T-cell (primary cell): Measurements from ENCODE around the gene RPS6KA2. TPM values are rescaled to one million over a fixed set of nuclear protein-coding genes. Genes with fewer than 3 reads are reported as not detected.

Experiments used
- ATAC-seq, 4 experiments: fragments of 200-7000 bp in 3 of 4; fragments of 150-1000 bp in 1 of 4; cut with Tn5 transposase; replicated peaks in 1 of 4; 1 replicate in 3 of 4; 2 replicates in 1 of 4; pipeline ENCODE4 v1.10.0; 2021; ENCODE audit warnings: moderate library complexity in 3 of 4, mild to moderate bottlenecking in 2 of 4, moderate number of reproducible peaks in 1 of 4
- CTCF ChIA-PET, 2 donors: fragments of 300-600 bp; sonication (Branson Sonifier 250); formaldehyde crosslinking; loops; one replicate each; lab custom pipeline; 2022; ENCODE audit warnings: antibody characterized with exemption in 2 of 2; lab: Charles Lee
- POLR2A ChIA-PET, 2 donors: fragments of 300-600 bp; sonication (Branson Sonifier 250); formaldehyde crosslinking; loops; one replicate each; lab custom pipeline; 2022; ENCODE audit warnings: antibody characterized with exemption in 2 of 2; lab: Charles Lee
- DNase-seq, 35 experiments: peaks; one replicate each; pipeline versions ENCODE4 v3.0.0 to v3.0.0-alpha.2; 2013 to 2023
- H3K27ac ChIP-seq: one replicate; pipeline ENCODE4 v1.5.1; 2013; ENCODE audit warnings: low read length
- H3K27me3 ChIP-seq, 2 experiments: replicated peaks in 1 of 2; 1 replicate in 1 of 2; 2 replicates in 1 of 2; pipeline versions ENCODE4 v1.6.1 to v1.7.0; 2013; ENCODE audit warnings: low read length in 1 of 2, mixed read lengths in 1 of 2; ENCODE audit not compliant: control insufficient read depth in 2 of 2, insufficient read depth in 2 of 2; ENCODE audit errors: extremely low read depth in 1 of 2
- H3K36me3 ChIP-seq, 2 donors: 1 replicate in 1 of 2; 2 replicates in 1 of 2; pipeline versions ENCODE4 v1.6.1 to v1.7.0; 2013; ENCODE audit warnings: low read length in 1 of 2; ENCODE audit not compliant: control insufficient read depth in 2 of 2, insufficient read depth in 1 of 2; ENCODE audit errors: extremely low read depth in 1 of 2
- H3K4me1 ChIP-seq, 2 experiments: 1 replicate in 1 of 2; 2 replicates in 1 of 2; pipeline versions ENCODE4 v1.6.1 to v1.7.0; 2013; ENCODE audit warnings: low read length in 2 of 2, mixed read lengths in 1 of 2; ENCODE audit not compliant: insufficient read depth in 2 of 2, control insufficient read depth in 1 of 2; ENCODE audit errors: extremely low read depth in 1 of 2
- H3K4me3 ChIP-seq, 2 donors: 1 replicate in 1 of 2; 2 replicates in 1 of 2; pipeline versions ENCODE4 v1.5.1 to v1.7.0; 2013; ENCODE audit warnings: mild to moderate bottlenecking in 2 of 2, low read length in 1 of 2, moderate library complexity in 1 of 2; ENCODE audit not compliant: control insufficient read depth in 1 of 2; ENCODE audit errors: extremely low read depth in 1 of 2
- H3K9me3 ChIP-seq: 2 replicates; pipeline ENCODE4 v1.7.0; 2013
- H3K27ac Mint-ChIP-seq, 2 donors: one replicate each; pipeline ENCODE4 v1.8.0; 2020 to 2021; ENCODE audit warnings: mild to moderate bottlenecking in 2 of 2, mixed read lengths in 2 of 2
- H3K27me3 Mint-ChIP-seq, 2 donors: one replicate each; pipeline ENCODE4 v1.8.0; 2021 to 2022; ENCODE audit warnings: mixed read lengths in 2 of 2
- H3K36me3 Mint-ChIP-seq: one replicate; pipeline ENCODE4 v1.8.0; 2021; ENCODE audit warnings: mixed read lengths
- H3K4me1 Mint-ChIP-seq, 3 donors: one replicate each; pipeline ENCODE4 v1.8.0; 2020 to 2022; ENCODE audit warnings: mixed read lengths in 3 of 3, mild to moderate bottlenecking in 1 of 3
- H3K4me3 Mint-ChIP-seq, 3 donors: one replicate each; pipeline ENCODE4 v1.8.0; 2020 to 2022; ENCODE audit warnings: mild to moderate bottlenecking in 3 of 3, mixed read lengths in 3 of 3, moderate library complexity in 3 of 3
- H3K9me3 Mint-ChIP-seq, 3 donors: one replicate each; pipeline ENCODE4 v1.8.0; 2020 to 2022; ENCODE audit warnings: mixed read lengths in 3 of 3
- WGBS: methylation state at CpG from one replicate; pipeline ENCODE4 v1.1.5; 2013; ENCODE audit warnings: missing lambda C conversion rate; ENCODE audit not compliant: insufficient coverage; 5-methylcytosine and 5-hydroxymethylcytosine counted together
- total RNA-seq, 35 experiments: library from RNA in 6 of 35; stranded (reverse) in 6 of 35; fragments of 120-200 nt in 1 of 35; gene quantifications; one replicate each; pipeline versions ENCODE4 v1.2.1 to v1.2.4 and lab custom pipeline; 2013 to 2026

RPS6KA2 gene
- total RNA-seq, 5 donors from 2014 or later (not counting 1 experiment from before 2014, with no cell fraction given) = 4.1 to 21.5 (median 12.4) TPM

GRCh38 chr6:166644681-166645080, 17.6 kb upstream of the RPS6KA2 start:
- POLR2A ChIA-PET = no interaction called here
- H3K27ac Mint-ChIP-seq = no peak overlapping the region
- ATAC-seq = no peak

GRCh38 chr6:166643891-166644590, 17.0 kb upstream of the RPS6KA2 start:
- POLR2A ChIA-PET = no interaction called here
- Histone ChIP-seq H3K9me3 (peaks cover 2% of the 10 kb centered on the region), H3K4me1 (peaks cover 0 to 4% of the 10 kb centered on the region in 2 experiments), H3K4me3 (no peak overlapping the region), H3K27ac (no peak overlapping the region), H3K27me3 (peaks cover 0 to 13% of the 10 kb centered on the region in 2 experiments), H3K36me3 (no peaks in the 10 kb centered on the region)
- peaks cover 0 to 18% (median 12%) of the 10 kb centered on the region in 3 donors for H3K9me3 Mint-ChIP-seq
- peaks cover 10 to 16% of the 10 kb centered on the region in 2 donors for H3K27me3 Mint-ChIP-seq
- DNase-seq = no peak
- H3K4me3 Mint-ChIP-seq = no peak overlapping the region
- no peak overlapping the region for H3K27ac Mint-ChIP-seq
- CTCF ChIA-PET = no interaction called here
- peaks cover 5 to 13% (median 12%) of the 10 kb centered on the region in 3 donors for H3K4me1 Mint-ChIP-seq
- H3K36me3 Mint-ChIP-seq = no peaks in the 10 kb centered on the region
- 100% methylated on average over 1 of the region's 7 CpGs for WGBS
- no peak for ATAC-seq

More at GRCh38 chr6:166644681-166645080, 17.6 kb upstream of the RPS6KA2 start:
- H3K4me3 Mint-ChIP-seq = no peak overlapping the region
- CTCF ChIA-PET = no interaction called here
- H3K27ac ChIP-seq = no peak overlapping the region
- peaks cover 0 to 4% of the 10 kb centered on the region in 2 experiments for H3K4me1 ChIP-seq
- peaks cover 0 to 18% (median 12%) of the 10 kb centered on the region in 3 donors for H3K9me3 Mint-ChIP-seq
- H3K4me1 Mint-ChIP-seq = peaks cover 5 to 11% (median 10%) of the 10 kb centered on the region in 3 donors
- no peak overlapping the region for H3K4me3 ChIP-seq
- H3K36me3 ChIP-seq = no peaks in the 10 kb centered on the region
- peaks cover 0 to 6% of the 10 kb centered on the region in 2 experiments for H3K27me3 ChIP-seq
- H3K9me3 ChIP-seq = peaks cover 2% of the 10 kb centered on the region
- peaks cover 4 to 10% of the 10 kb centered on the region in 2 donors for H3K27me3 Mint-ChIP-seq
- no peaks in the 10 kb centered on the region for H3K36me3 Mint-ChIP-seq
- WGBS = 80% methylated on average over 1 of the region's 1 CpG
- DNase-seq = no peak

GRCh38 chr6:166642646-166643045, 15.6 kb upstream of the RPS6KA2 start:
- H3K4me3 ChIP-seq = no peak overlapping the region
- no peak overlapping the region for H3K27ac Mint-ChIP-seq
- H3K4me1 ChIP-seq = peaks cover 0 to 4% of the 10 kb centered on the region in 2 experiments
- H3K36me3 Mint-ChIP-seq = no peaks in the 10 kb centered on the region
- H3K9me3 ChIP-seq = peaks cover 2% of the 10 kb centered on the region
- H3K4me1 Mint-ChIP-seq = peaks cover 5 to 13% (median 12%) of the 10 kb centered on the region in 3 donors
- CTCF ChIA-PET = no interaction called here
- 96% methylated on average over 3 of the region's 3 CpGs for WGBS
- peaks cover 0 to 21% of the 10 kb centered on the region in 2 experiments for H3K27me3 ChIP-seq
- no peak overlapping the region for H3K4me3 Mint-ChIP-seq
- H3K27ac ChIP-seq = no peak overlapping the region
- H3K27me3 Mint-ChIP-seq = peaks cover 17 to 27% of the 10 kb centered on the region in 2 donors
- POLR2A ChIA-PET = no interaction called here
- no peaks in the 10 kb centered on the region for H3K36me3 ChIP-seq
- DNase-seq (no peak), ATAC-seq (no peak)
- peaks cover 0 to 18% (median 12%) of the 10 kb centered on the region in 3 donors for H3K9me3 Mint-ChIP-seq

GRCh38 chr6:166640342-166641043, 13.4 kb upstream of the RPS6KA2 start:
- no peak overlapping the region for H3K27ac ChIP-seq
- H3K4me3 ChIP-seq = peak overlapping the region in 1 of 2 donors; percentile 10
- peak in 2 of 4 experiments; percentile 49 to 77 for ATAC-seq
- peaks cover 5 to 13% (median 12%) of the 10 kb centered on the region in 3 donors for H3K4me1 Mint-ChIP-seq
- no peaks in the 10 kb centered on the region for H3K36me3 ChIP-seq
- H3K4me1 ChIP-seq = peaks cover 0 to 4% of the 10 kb centered on the region in 2 experiments
- H3K9me3 Mint-ChIP-seq = peaks cover 0 to 18% (median 12%) of the 10 kb centered on the region in 3 donors
- H3K27me3 ChIP-seq = peaks cover 0 to 37% of the 10 kb centered on the region in 2 experiments
- no peak overlapping the region for H3K4me3 Mint-ChIP-seq
- H3K9me3 ChIP-seq = peaks cover 2% of the 10 kb centered on the region
- WGBS = 19% methylated on average over 5 of the region's 19 CpGs
- ChIA-PET CTCF (no interaction called here), POLR2A (no interaction called here)
- DNase-seq = peak in 1 of 35 experiments; percentile 17
- H3K36me3 Mint-ChIP-seq = no peaks in the 10 kb centered on the region
- H3K27me3 Mint-ChIP-seq = peaks cover 27 to 41% of the 10 kb centered on the region in 2 donors
- H3K27ac Mint-ChIP-seq = no peak overlapping the region

GRCh38 chr6:166639921-166640320, 12.9 kb upstream of the RPS6KA2 start:
- ChIA-PET POLR2A (no interaction called here), CTCF (no interaction called here)
- Mint-ChIP-seq H3K9me3 (peaks cover 0 to 18% (median 12%) of the 10 kb centered on the region in 3 donors), H3K4me1 (peaks cover 5 to 13% (median 12%) of the 10 kb centered on the region in 3 donors), H3K4me3 (no peak overlapping the region), H3K27me3 (peaks cover 27 to 44% of the 10 kb centered on the region in 2 donors), H3K27ac (no peak overlapping the region), H3K36me3 (no peaks in the 10 kb centered on the region)
- Histone ChIP-seq H3K4me1 (peaks cover 0 to 4% of the 10 kb centered on the region in 2 experiments), H3K9me3 (peaks cover 2% of the 10 kb centered on the region), H3K27ac (no peak overlapping the region), H3K4me3 (peak overlapping the region in 1 of 2 donors; percentile 10), H3K27me3 (peaks cover 0 to 42% of the 10 kb centered on the region in 2 experiments), H3K36me3 (no peaks in the 10 kb centered on the region)
- DNase-seq = no peak
- no CpG with 5 or more reads among the region's 6 CpGs for WGBS
- no peak for ATAC-seq

- 92% methylated on average over 7 of the region's 7 CpGs for WGBS
- ATAC-seq = no peak
- Histone ChIP-seq H3K9me3 (no peaks in the 10 kb centered on the region), H3K36me3 (no peaks in the 10 kb centered on the region), H3K4me1 (peaks cover 0 to 4% of the 10 kb centered on the region in 2 experiments), H3K27me3 (peaks cover 0 to 45% of the 10 kb centered on the region in 2 experiments), H3K27ac (no peak overlapping the region), H3K4me3 (no peak overlapping the region)
- Mint-ChIP-seq H3K9me3 (peaks cover 0 to 12% (median 7%) of the 10 kb centered on the region in 3 donors), H3K4me3 (no peak overlapping the region), H3K36me3 (peaks cover 4% of the 10 kb centered on the region), H3K27ac (no peak overlapping the region), H3K27me3 (peaks cover 31 to 49% of the 10 kb centered on the region in 2 donors), H3K4me1 (peaks cover 5 to 13% (median 12%) of the 10 kb centered on the region in 3 donors)
- CTCF ChIA-PET = interaction anchor here in 1 of 2 donors (0.6 kb wide), 1 partner anchor 48 kb away, joined by 4 read pairs; no protein-coding TSS in a partner anchor
- no peak for DNase-seq
- POLR2A ChIA-PET = no interaction called here
Measured at GRCh38 chr6:166638573-166638964, 11.5 kb upstream of the RPS6KA2 start.
